Measurements from ENCODE around the gene ATP5MC3. TPM values are rescaled to one million over a fixed set of nuclear protein-coding genes. Genes with fewer than 3 reads are reported as not detected.

Gene ATP5MC3
- total RNA-seq, 2 donors from 2014 or later: 261 to 296 TPM

- H3K9me3 Mint-ChIP-seq: no peaks in the 10 kb centered on the region
- Histone ChIP-seq H3K36me3 (ENCODE audit: control insufficient read depth, insufficient read depth, low read length) (peaks cover 49% of the 10 kb centered on the region), H3K4me3 (ENCODE audit: low read length) (no peak overlapping the region), H3K9ac (ENCODE audit: extremely low read depth, low read length, poor library complexity, severe bottlenecking) (no peak overlapping the region), H3K9me3 (ENCODE audit: control insufficient read depth, low read length) (no peaks in the 10 kb centered on the region), H3K4me1 (ENCODE audit: control insufficient read depth, insufficient read depth, low read length) (no peaks in the 10 kb centered on the region), H3K27me3 (ENCODE audit: control insufficient read depth, insufficient read depth, low read length, poor library complexity, severe bottlenecking) (no peaks in the 10 kb centered on the region), H3K27ac (ENCODE audit: low read depth, low read length) (no peak overlapping the region)
- H3K4me3 Mint-ChIP-seq: no peak overlapping the region
- peaks cover 1% of the 10 kb centered on the region for H3K4me1 Mint-ChIP-seq
- no peak for DNase-seq
- WGBS, 2 experiments (ENCODE audit: insufficient coverage in 1 of 2, insufficient read length in 1 of 2): 85 to 100% methylated on average over 1 to 2 of the region's 2 CpGs
- TF ChIP-seq, protein P1, sequence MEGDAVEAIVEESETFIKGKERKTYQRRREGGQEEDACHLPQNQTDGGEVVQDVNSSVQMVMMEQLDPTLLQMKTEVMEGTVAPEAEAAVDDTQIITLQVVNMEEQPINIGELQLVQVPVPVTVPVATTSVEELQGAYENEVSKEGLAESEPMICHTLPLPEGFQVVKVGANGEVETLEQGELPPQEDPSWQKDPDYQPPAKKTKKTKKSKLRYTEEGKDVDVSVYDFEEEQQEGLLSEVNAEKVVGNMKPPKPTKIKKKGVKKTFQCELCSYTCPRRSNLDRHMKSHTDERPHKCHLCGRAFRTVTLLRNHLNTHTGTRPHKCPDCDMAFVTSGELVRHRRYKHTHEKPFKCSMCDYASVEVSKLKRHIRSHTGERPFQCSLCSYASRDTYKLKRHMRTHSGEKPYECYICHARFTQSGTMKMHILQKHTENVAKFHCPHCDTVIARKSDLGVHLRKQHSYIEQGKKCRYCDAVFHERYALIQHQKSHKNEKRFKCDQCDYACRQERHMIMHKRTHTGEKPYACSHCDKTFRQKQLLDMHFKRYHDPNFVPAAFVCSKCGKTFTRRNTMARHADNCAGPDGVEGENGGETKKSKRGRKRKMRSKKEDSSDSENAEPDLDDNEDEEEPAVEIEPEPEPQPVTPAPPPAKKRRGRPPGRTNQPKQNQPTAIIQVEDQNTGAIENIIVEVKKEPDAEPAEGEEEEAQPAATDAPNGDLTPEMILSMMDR (conservative IDR thresholded peaks at IDR 0.05): no peak
- H3K36me3 Mint-ChIP-seq (ENCODE audit: low read depth): peaks cover 30% of the 10 kb centered on the region
- no peak overlapping the region for H3K27ac Mint-ChIP-seq
- H3K27me3 Mint-ChIP-seq (ENCODE audit: insufficient read depth): no peaks in the 10 kb centered on the region
These were observed 6.2 kb downstream of the ATP5MC3 start for GRCh38 chr2:175175320-175175719.

GRCh38 chr2:175170659-175171304 lies 10.7 kb downstream of the ATP5MC3 start:
- Histone ChIP-seq H3K9ac (ENCODE audit: extremely low read depth, low read length, poor library complexity, severe bottlenecking) (no peak overlapping the region), H3K4me1 (ENCODE audit: control insufficient read depth, insufficient read depth, low read length) (no peaks in the 10 kb centered on the region), H3K9me3 (ENCODE audit: control insufficient read depth, low read length) (no peaks in the 10 kb centered on the region), H3K4me3 (ENCODE audit: low read length) (no peak overlapping the region), H3K27ac (ENCODE audit: low read depth, low read length) (no peak overlapping the region), H3K27me3 (ENCODE audit: control insufficient read depth, insufficient read depth, low read length, poor library complexity, severe bottlenecking) (no peaks in the 10 kb centered on the region), H3K36me3 (ENCODE audit: control insufficient read depth, insufficient read depth, low read length) (peaks cover 10% of the 10 kb centered on the region)
- H3K27ac Mint-ChIP-seq: no peak overlapping the region
- H3K4me1 Mint-ChIP-seq: peaks cover 5% of the 10 kb centered on the region
- no peak for DNase-seq
- H3K9me3 Mint-ChIP-seq: no peaks in the 10 kb centered on the region
- TF ChIP-seq, protein P1 (conservative IDR thresholded peaks at IDR 0.05): peak; percentile 20
- no peaks in the 10 kb centered on the region for H3K27me3 Mint-ChIP-seq (ENCODE audit: insufficient read depth)
- WGBS, 2 experiments (ENCODE audit: insufficient coverage in 1 of 2, insufficient read length in 1 of 2): 88 to 94% methylated on average over 1 to 3 of the region's 3 CpGs
- no peak overlapping the region for H3K4me3 Mint-ChIP-seq
- peaks cover 3% of the 10 kb centered on the region for H3K36me3 Mint-ChIP-seq (ENCODE audit: low read depth)

DNA sequence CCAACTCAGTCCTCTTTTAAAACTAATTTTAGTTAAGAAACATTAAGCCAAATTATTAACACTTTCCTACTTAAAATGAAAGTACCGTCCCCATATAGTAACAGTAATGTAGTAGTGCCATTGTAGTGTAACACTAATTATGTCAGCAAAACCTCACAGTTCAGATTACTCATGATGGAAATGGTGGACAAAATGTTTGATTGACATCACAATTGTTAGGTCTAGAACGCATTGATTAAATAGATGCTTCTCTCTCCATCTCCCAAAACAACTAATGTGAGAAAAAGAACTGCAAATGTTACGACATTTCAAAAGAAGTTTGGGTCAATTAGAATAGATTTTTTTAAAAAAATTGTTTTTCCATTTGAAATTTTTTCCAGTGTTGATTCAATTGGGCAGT lies 12.3 kb downstream of the ATP5MC3 start:
- no peaks in the 10 kb centered on the region for H3K9me3 Mint-ChIP-seq
- WGBS, 2 experiments (ENCODE audit: insufficient coverage in 1 of 2, insufficient read length in 1 of 2): 94 to 100% methylated on average over 1 to 2 of the region's 3 CpGs
- Histone ChIP-seq H3K4me3 (ENCODE audit: low read length) (peak overlapping the region; percentile 92), H3K9me3 (ENCODE audit: control insufficient read depth, low read length) (no peaks in the 10 kb centered on the region), H3K9ac (ENCODE audit: extremely low read depth, low read length, poor library complexity, severe bottlenecking) (peak overlapping the region; percentile 70), H3K36me3 (ENCODE audit: control insufficient read depth, insufficient read depth, low read length) (peaks cover 11% of the 10 kb centered on the region), H3K27ac (ENCODE audit: low read depth, low read length) (no peak overlapping the region), H3K4me1 (ENCODE audit: control insufficient read depth, insufficient read depth, low read length) (no peaks in the 10 kb centered on the region), H3K27me3 (ENCODE audit: control insufficient read depth, insufficient read depth, low read length, poor library complexity, severe bottlenecking) (no peaks in the 10 kb centered on the region)
- H3K4me1 Mint-ChIP-seq: peaks cover 6% of the 10 kb centered on the region
- peaks cover 8% of the 10 kb centered on the region for H3K36me3 Mint-ChIP-seq (ENCODE audit: low read depth)
- no peaks in the 10 kb centered on the region for H3K27me3 Mint-ChIP-seq (ENCODE audit: insufficient read depth)
- no peak for DNase-seq
- H3K4me3 Mint-ChIP-seq: peak overlapping the region; percentile 93
- H3K27ac Mint-ChIP-seq: no peak overlapping the region
- TF ChIP-seq, protein P1 (conservative IDR thresholded peaks at IDR 0.05): no peak

All from endodermal cell (in vitro differentiated cells).